Measurements from ENCODE around the gene PSMA7. TPM values are rescaled to one million over a fixed set of nuclear protein-coding genes. Genes with fewer than 3 reads are reported as not detected.

The PSMA7 gene
- polyA plus RNA-seq, 1 of the 3 experiments (the other 2 are of a cell fraction): 801 TPM

DNA sequence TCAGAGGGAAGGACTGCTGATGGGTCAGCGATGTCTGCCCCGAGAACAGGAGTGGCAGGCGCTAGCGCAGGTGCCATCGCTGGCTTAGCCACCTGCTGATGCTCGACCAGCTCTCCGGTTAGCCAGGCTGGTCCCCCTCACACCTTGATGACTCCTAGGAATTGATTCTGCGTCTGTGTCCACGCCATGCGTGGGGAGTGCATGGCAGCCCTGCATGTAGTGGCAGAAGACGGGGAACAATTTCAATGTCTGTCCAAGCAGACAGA, 7.0 kb upstream of the PSMA7 start:
- TF ChIP-seq RXRA (IDR thresholded peaks at IDR 0.05; ENCODE audit: borderline replicate concordance, low read depth) (no peak), NRF1 (IDR thresholded peaks at IDR 0.05; ENCODE audit: low read depth, low read length) (no peak), EP300 (IDR thresholded peaks at IDR 0.05; ENCODE audit: borderline replicate concordance in 1 of 2, low read depth in 1 of 2, low read length in 1 of 2) (no peak), GABPA (IDR thresholded peaks at IDR 0.05; ENCODE audit: low read depth) (no peak), NFIC (IDR thresholded peaks at IDR 0.05; ENCODE audit: borderline replicate concordance) (no peak), CHD2 (IDR thresholded peaks at IDR 0.05; ENCODE audit: low read length, partially characterized antibody) (no peak), FOSL2 (IDR thresholded peaks at IDR 0.05; ENCODE audit: borderline replicate concordance, low read depth) (no peak), GATA2 (CRISPR knock-in tag; IDR thresholded peaks at IDR 0.05) (no peak), ELF1 (IDR thresholded peaks at IDR 0.05) (no peak), MEF2A (IDR thresholded peaks at IDR 0.05; ENCODE audit: borderline replicate concordance, low read depth) (no peak), TEAD4 (IDR thresholded peaks at IDR 0.05; ENCODE audit: borderline replicate concordance, insufficient read depth) (no peak)
- TF ChIP-seq, protein P1, sequence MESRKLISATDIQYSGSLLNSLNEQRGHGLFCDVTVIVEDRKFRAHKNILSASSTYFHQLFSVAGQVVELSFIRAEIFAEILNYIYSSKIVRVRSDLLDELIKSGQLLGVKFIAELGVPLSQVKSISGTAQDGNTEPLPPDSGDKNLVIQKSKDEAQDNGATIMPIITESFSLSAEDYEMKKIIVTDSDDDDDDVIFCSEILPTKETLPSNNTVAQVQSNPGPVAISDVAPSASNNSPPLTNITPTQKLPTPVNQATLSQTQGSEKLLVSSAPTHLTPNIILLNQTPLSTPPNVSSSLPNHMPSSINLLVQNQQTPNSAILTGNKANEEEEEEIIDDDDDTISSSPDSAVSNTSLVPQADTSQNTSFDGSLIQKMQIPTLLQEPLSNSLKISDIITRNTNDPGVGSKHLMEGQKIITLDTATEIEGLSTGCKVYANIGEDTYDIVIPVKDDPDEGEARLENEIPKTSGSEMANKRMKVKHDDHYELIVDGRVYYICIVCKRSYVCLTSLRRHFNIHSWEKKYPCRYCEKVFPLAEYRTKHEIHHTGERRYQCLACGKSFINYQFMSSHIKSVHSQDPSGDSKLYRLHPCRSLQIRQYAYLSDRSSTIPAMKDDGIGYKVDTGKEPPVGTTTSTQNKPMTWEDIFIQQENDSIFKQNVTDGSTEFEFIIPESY (IDR thresholded peaks at IDR 0.05; ENCODE audit: borderline replicate concordance, low read depth): no peak
- TF ChIP-seq, protein P2, sequence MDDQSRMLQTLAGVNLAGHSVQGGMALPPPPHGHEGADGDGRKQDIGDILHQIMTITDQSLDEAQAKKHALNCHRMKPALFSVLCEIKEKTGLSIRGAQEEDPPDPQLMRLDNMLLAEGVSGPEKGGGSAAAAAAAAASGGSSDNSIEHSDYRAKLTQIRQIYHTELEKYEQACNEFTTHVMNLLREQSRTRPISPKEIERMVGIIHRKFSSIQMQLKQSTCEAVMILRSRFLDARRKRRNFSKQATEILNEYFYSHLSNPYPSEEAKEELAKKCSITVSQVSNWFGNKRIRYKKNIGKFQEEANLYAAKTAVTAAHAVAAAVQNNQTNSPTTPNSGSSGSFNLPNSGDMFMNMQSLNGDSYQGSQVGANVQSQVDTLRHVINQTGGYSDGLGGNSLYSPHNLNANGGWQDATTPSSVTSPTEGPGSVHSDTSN (IDR thresholded peaks at IDR 0.05): no peak
- TF ChIP-seq, protein P3, sequence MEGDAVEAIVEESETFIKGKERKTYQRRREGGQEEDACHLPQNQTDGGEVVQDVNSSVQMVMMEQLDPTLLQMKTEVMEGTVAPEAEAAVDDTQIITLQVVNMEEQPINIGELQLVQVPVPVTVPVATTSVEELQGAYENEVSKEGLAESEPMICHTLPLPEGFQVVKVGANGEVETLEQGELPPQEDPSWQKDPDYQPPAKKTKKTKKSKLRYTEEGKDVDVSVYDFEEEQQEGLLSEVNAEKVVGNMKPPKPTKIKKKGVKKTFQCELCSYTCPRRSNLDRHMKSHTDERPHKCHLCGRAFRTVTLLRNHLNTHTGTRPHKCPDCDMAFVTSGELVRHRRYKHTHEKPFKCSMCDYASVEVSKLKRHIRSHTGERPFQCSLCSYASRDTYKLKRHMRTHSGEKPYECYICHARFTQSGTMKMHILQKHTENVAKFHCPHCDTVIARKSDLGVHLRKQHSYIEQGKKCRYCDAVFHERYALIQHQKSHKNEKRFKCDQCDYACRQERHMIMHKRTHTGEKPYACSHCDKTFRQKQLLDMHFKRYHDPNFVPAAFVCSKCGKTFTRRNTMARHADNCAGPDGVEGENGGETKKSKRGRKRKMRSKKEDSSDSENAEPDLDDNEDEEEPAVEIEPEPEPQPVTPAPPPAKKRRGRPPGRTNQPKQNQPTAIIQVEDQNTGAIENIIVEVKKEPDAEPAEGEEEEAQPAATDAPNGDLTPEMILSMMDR (IDR thresholded peaks at IDR 0.05): no peak
- Histone ChIP-seq H3K4me1 (ENCODE audit: control insufficient read depth in 1 of 2, insufficient read depth in 2 of 2, low read depth in 1 of 2, low read length in 1 of 2) (peaks cover 0 to 5% of the 10 kb centered on the region in 2 experiments; a peak in 1 of 4 replicates), H3K4me3 (ENCODE audit: low read depth in 2 of 2, low read length in 1 of 2) (no peak overlapping the region), H3K9ac (no peak overlapping the region), H3K27me3 (ENCODE audit: insufficient read depth) (no peaks in the 10 kb centered on the region), H4K20me1 (ENCODE audit: insufficient read depth) (peaks cover 89% of the 10 kb centered on the region), H3K9me3 (no peaks in the 10 kb centered on the region), H3K4me2 (no peak overlapping the region), H2AFZ (ENCODE audit: low read depth) (no peak overlapping the region), H3F3A (replicated peaks; ENCODE audit: insufficient read depth) (no peaks in the 10 kb centered on the region), H3K79me2 (ENCODE audit: insufficient read depth) (peaks cover 94% of the 10 kb centered on the region), H3K9me2 (no peaks in the 10 kb centered on the region), H3K36me3 (replicated peaks in 1 of 2; ENCODE audit: control insufficient read depth in 1 of 2, insufficient read depth in 2 of 2, low read length in 1 of 2) (peaks cover 13 to 16% of the 10 kb centered on the region in 2 experiments), H3K27ac (ENCODE audit: low read depth in 2 of 2, low read length in 1 of 2) (no peak overlapping the region)
- ChIA-PET POLR2A (no interaction called here), CTCF (interaction anchor here (1.0 to 1.2 kb wide), 2 partner anchors 9 to 139 kb away, joined by 5 read pairs; no protein-coding TSS in a partner anchor)
- DNase-seq: no peak
- WGBS (ENCODE audit: low lambda C conversion rate): 96% methylated on average over 4 of the region's 11 CpGs
